Endothelial cell of umbilical vein (primary cell): ENCODE measurements around the gene CCDC57. TPM values are rescaled to one million over a fixed set of nuclear protein-coding genes. Genes with fewer than 3 reads are reported as not detected.

ENCODE experiments used
- BruUV-seq: library from RNA; stranded (reverse); fragments of 400-500 nt; replicated peaks from 2 replicates; lab custom pipeline; 2021; lab: Mats Ljungman, UMichigan
- CTCF ChIA-PET: fragments of 300-600, 350-600 bp; sonication (Branson Sonifier 250); formaldehyde crosslinking; loops from one replicate; lab custom pipeline; 2021; ENCODE audit warnings: antibody characterized with exemption, inconsistent platforms; lab: Charles Lee
- POLR2A ChIA-PET: fragments of 300-600, 350-600 bp; sonication (Branson Sonifier 250); formaldehyde crosslinking; loops from one replicate; lab custom pipeline; 2021; ENCODE audit warnings: antibody characterized with exemption, inconsistent platforms; lab: Charles Lee
- DNase-seq: peaks from one replicate; pipeline ENCODE4 v3.0.0-alpha.2; 2011; ENCODE audit warnings: low read depth, low spot score
- FAIRE-seq: peaks from 2 replicates; lab custom pipeline; 2011; peaks lifted over from hg19 to GRCh38; lab: Jason Lieb, UNC
- H2AFZ ChIP-seq: 2 replicates; pipeline ENCODE4 v1.6.0; 2012; ENCODE audit warnings: low read depth, low read length, control low read depth, inconsistent platforms
- H3K27ac ChIP-seq: 2 replicates; pipeline ENCODE4 v1.5.1; 2011; ENCODE audit warnings: low read depth, mild to moderate bottlenecking, control low read depth, low read length, moderate library complexity; ENCODE audit not compliant: insufficient read depth
- H3K27me3 ChIP-seq, 2 experiments: 2 replicates each; pipeline versions ENCODE4 v1.6.0 to v1.6.1; 2011; ENCODE audit warnings: low read length in 2 of 2, mixed read lengths in 1 of 2; ENCODE audit not compliant: control insufficient read depth in 2 of 2, insufficient read depth in 2 of 2
- H3K36me3 ChIP-seq, 2 experiments: 2 replicates in 1 of 2; 3 replicates in 1 of 2; pipeline ENCODE4 v1.5.1; 2011; ENCODE audit warnings: low read length in 2 of 2, mild to moderate bottlenecking in 1 of 2, moderate library complexity in 1 of 2; ENCODE audit not compliant: control insufficient read depth in 2 of 2, insufficient read depth in 2 of 2; ENCODE audit errors: extremely low read depth in 1 of 2
- H3K4me1 ChIP-seq: 3 replicates; pipeline ENCODE4 v1.5.1; 2011; ENCODE audit warnings: mild to moderate bottlenecking, low read length; ENCODE audit not compliant: control insufficient read depth, insufficient read depth; ENCODE audit errors: extremely low read depth
- H3K4me2 ChIP-seq: 2 replicates; pipeline ENCODE4 v1.6.1; 2011; ENCODE audit warnings: low read length, control low read depth, mixed read lengths; ENCODE audit not compliant: insufficient read depth
- H3K4me3 ChIP-seq, 3 experiments: fragments of 200-600 bp in 1 of 3; sonication (generic), shearing (Covaris generic) in 1 of 3; replicated peaks in 1 of 3; 2 replicates each; pipeline ENCODE4 v1.5.1; 2011 to 2016; ENCODE audit warnings: control low read depth in 3 of 3, low read length in 3 of 3, mild to moderate bottlenecking in 2 of 3, inconsistent platforms in 1 of 3, low read depth in 1 of 3, moderate library complexity in 1 of 3; ENCODE audit not compliant: insufficient read depth in 1 of 3
- H3K79me2 ChIP-seq: 2 replicates; pipeline ENCODE4 v1.6.0; 2012; ENCODE audit warnings: low read length, inconsistent platforms; ENCODE audit not compliant: control insufficient read depth, insufficient read depth
- H3K9ac ChIP-seq: replicated peaks from 2 replicates; pipeline ENCODE3; 2011; ENCODE audit warnings: low read length, control low read depth; ENCODE audit not compliant: insufficient read depth; ENCODE audit errors: extremely low read depth
- H3K9me1 ChIP-seq: replicated peaks from 3 replicates; pipeline ENCODE4 v1.6.0; 2011; ENCODE audit warnings: mild to moderate bottlenecking, low read length; ENCODE audit not compliant: control insufficient read depth, insufficient read depth; ENCODE audit errors: extremely low read depth
- H3K9me3 ChIP-seq: replicated peaks from 2 replicates; pipeline ENCODE4 v1.5.1; 2012; ENCODE audit warnings: low read length, inconsistent platforms; ENCODE audit not compliant: control insufficient read depth, insufficient read depth
- H4K20me1 ChIP-seq: replicated peaks from 2 replicates; pipeline ENCODE3; 2011; ENCODE audit warnings: mild to moderate bottlenecking, low read length; ENCODE audit not compliant: control insufficient read depth, insufficient read depth; ENCODE audit errors: extremely low read depth
- EZH2 ChIP-seq: IDR thresholded peaks from 2 replicates; pipeline ENCODE4 v1.6.1; 2012; ENCODE audit warnings: borderline replicate concordance, low read depth, mild to moderate bottlenecking, moderate library complexity, low read length, inconsistent platforms; ENCODE audit not compliant: severe bottlenecking
- FOS ChIP-seq: IDR thresholded peaks from 2 replicates; pipeline ENCODE4 v1.6.1; 2011; ENCODE audit warnings: mild to moderate bottlenecking, low read length, moderate library complexity, borderline replicate concordance; ENCODE audit not compliant: insufficient read depth
- GATA2 ChIP-seq: IDR thresholded peaks from 2 replicates; pipeline ENCODE4 v1.7.0; 2011; ENCODE audit warnings: low read depth, mild to moderate bottlenecking, moderate library complexity, mixed read lengths, low read length; ENCODE audit not compliant: insufficient read length, insufficient read depth
- JUN ChIP-seq: IDR thresholded peaks from 2 replicates; pipeline ENCODE4 v1.6.1; 2011; ENCODE audit warnings: borderline replicate concordance, low read depth; ENCODE audit not compliant: insufficient read length, insufficient read depth
- MYC ChIP-seq: IDR thresholded peaks from one replicate; pipeline ENCODE4 v1.6.1; 2011; ENCODE audit warnings: mild to moderate bottlenecking, low read depth, low read length
- POLR2A ChIP-seq: IDR thresholded peaks from 2 replicates; pipeline ENCODE4 v1.6.1; 2012; ENCODE audit warnings: low read depth, mild to moderate bottlenecking, control low read depth, low read length
- POLR2AphosphoS5 ChIP-seq: IDR thresholded peaks from 2 replicates; pipeline ENCODE4 v1.6.1; 2012; ENCODE audit warnings: low read depth, mild to moderate bottlenecking, control low read depth, low read length, moderate library complexity; ENCODE audit not compliant: insufficient read depth
- dilution Hi-C: fragments of 300-500 bp; cut with MboI; formaldehyde crosslinking; loops from one replicate; pipeline ENCODE4 v1.15.0; 2019; ENCODE audit warnings: low sequenced_read_pairs; ENCODE audit not compliant: extremely low pct_ligation_motif_present
- intact Hi-C: fragments of 100-400 bp; cut with micrococcal nuclease; formaldehyde crosslinking; loops from one replicate; pipeline ENCODE4 v1.10.0; 2022
- polyA plus RNA-seq, 4 experiments: library from polyadenylated mRNA; depleted of rRNA in 3 of 4; stranded (reverse) in 3 of 4; unstranded in 1 of 4; fragments of >200 nt; gene quantifications; 2 replicates each; pipeline versions ENCODE4 v1.2.1 to v1.2.3, GENCODE V29; 2011 to 2012; ENCODE audit warnings: missing spikeins in 1 of 4
- total RNA-seq: library from RNA; stranded (reverse); gene quantifications from 2 replicates; pipeline ENCODE4 v1.2.3, GENCODE V29; 2021
- TF ChIP-seq, protein P1 (sequence below): IDR thresholded peaks from 2 replicates; pipeline ENCODE4 v1.6.1; 2011; ENCODE audit not compliant: insufficient read depth, insufficient read length
- TF ChIP-seq, protein P2 (sequence below), 2 donors: IDR thresholded peaks; 1 replicate in 1 of 2; 2 replicates in 1 of 2; pipeline ENCODE4 v1.5.1; 2011; ENCODE audit warnings: low read length in 2 of 2, mild to moderate bottlenecking in 2 of 2, moderate library complexity in 2 of 2, control low read depth in 1 of 2, inconsistent platforms in 1 of 2, low read depth in 1 of 2; ENCODE audit not compliant: insufficient read depth in 1 of 2; ENCODE audit errors: extremely low read depth in 1 of 2

Gene CCDC57
- total and polyA plus RNA-seq, 2 donors (not counting 3 experiments of a cell fraction or from before 2014, with no cell fraction given) = 18.6 to 31.6 TPM

DNA sequence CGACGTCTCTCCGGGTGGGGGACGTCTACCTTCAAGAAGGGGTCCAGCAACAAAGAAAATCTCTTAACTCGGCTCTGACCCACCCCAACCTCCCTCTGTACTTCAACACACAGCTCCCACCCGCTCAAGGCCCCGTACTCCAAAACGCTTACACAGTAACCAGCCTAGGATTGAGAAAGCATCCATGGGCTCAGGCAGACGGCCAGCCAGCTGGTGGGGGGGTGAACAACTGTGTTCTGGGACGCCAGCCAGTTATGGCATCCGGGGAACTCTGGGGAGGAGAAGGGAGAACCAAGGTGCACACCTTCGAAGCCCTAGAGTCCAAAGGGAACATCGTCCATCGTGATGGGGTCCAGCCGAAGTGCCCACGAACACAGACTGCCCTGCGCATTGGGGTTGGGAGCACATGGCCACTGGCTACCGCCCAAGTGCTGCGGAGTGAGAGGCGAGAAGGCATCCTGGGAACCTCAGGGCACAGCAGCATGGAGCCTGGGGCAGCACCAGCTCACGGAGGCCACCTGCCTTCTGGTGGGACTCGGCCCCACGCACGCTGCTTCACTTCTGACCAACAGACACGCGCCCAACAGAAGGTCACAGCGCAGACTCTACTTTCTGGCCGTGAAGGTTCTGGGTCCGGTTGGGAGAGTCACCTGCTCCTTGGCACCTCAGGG lies 30.5 kb upstream of the CCDC57 start:
- H2AFZ ChIP-seq = no peak overlapping the region
- H3K9me1 ChIP-seq = no peaks in the 10 kb centered on the region
- H3K36me3 ChIP-seq = peaks cover 19 to 53% of the 10 kb centered on the region in 2 experiments
- dilution Hi-C loops = no loop called here
- POLR2A ChIA-PET = no interaction called here
- no peak for FAIRE-seq
- H3K4me3 ChIP-seq = no peak overlapping the region
- H3K4me2 ChIP-seq = no peak overlapping the region
- no TSS peak for BruUV-seq
- peaks cover 2% of the 10 kb centered on the region for H4K20me1 ChIP-seq
- peaks cover 38% of the 10 kb centered on the region for H3K4me1 ChIP-seq
- H3K9ac ChIP-seq = no peak overlapping the region
- CTCF ChIA-PET = interaction anchor here (1.1 to 6.7 kb wide), 7 partner anchors 13 to 213 kb away, joined by 3 to 52 read pairs (median 5); partner anchors contain the start of gene SLC16A3
- intact Hi-C loops = loop anchor here (5.0 to 10.0 kb wide), 2 partner anchors 36 to 172 kb away; partner anchors contain the start of genes HEXD and OGFOD3
- DNase-seq = no peak
- no peaks in the 10 kb centered on the region for H3K27me3 ChIP-seq
- TF ChIP-seq, protein P1, sequence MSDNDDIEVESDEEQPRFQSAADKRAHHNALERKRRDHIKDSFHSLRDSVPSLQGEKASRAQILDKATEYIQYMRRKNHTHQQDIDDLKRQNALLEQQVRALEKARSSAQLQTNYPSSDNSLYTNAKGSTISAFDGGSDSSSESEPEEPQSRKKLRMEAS = no peak
- TF ChIP-seq POLR2A = no peak
- TF ChIP-seq FOS = no peak
- TF ChIP-seq GATA2 = no peak
- no peak for TF ChIP-seq MYC
- TF ChIP-seq POLR2AphosphoS5 = no peak
- no peak for TF ChIP-seq JUN
- TF ChIP-seq, protein P2, sequence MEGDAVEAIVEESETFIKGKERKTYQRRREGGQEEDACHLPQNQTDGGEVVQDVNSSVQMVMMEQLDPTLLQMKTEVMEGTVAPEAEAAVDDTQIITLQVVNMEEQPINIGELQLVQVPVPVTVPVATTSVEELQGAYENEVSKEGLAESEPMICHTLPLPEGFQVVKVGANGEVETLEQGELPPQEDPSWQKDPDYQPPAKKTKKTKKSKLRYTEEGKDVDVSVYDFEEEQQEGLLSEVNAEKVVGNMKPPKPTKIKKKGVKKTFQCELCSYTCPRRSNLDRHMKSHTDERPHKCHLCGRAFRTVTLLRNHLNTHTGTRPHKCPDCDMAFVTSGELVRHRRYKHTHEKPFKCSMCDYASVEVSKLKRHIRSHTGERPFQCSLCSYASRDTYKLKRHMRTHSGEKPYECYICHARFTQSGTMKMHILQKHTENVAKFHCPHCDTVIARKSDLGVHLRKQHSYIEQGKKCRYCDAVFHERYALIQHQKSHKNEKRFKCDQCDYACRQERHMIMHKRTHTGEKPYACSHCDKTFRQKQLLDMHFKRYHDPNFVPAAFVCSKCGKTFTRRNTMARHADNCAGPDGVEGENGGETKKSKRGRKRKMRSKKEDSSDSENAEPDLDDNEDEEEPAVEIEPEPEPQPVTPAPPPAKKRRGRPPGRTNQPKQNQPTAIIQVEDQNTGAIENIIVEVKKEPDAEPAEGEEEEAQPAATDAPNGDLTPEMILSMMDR (IDR thresholded peaks at IDR 0.05; ENCODE audit: extremely low read depth in 1 of 2, insufficient read depth in 1 of 2, low read depth in 1 of 2, low read length in 2 of 2) = no peak
- TF ChIP-seq EZH2 = no peak
- H3K9me3 ChIP-seq = no peaks in the 10 kb centered on the region
- H3K27ac ChIP-seq = no peak overlapping the region
- peaks cover 35% of the 10 kb centered on the region for H3K79me2 ChIP-seq
